Kidney (tissue), 14 donors: ENCODE data around the gene MYH9. TPM values are rescaled to one million over a fixed set of nuclear protein-coding genes. Genes with fewer than 3 reads are reported as not detected.

ENCODE experiments used
- DNase-seq, 5 donors: peaks; one replicate each; pipeline ENCODE4 v3.0.0-alpha.2; 2013 to 2020
- FAIRE-seq: peaks from 2 replicates; lab custom pipeline; 2012; peaks lifted over from hg19 to GRCh38; lab: Jason Lieb, UNC
- H3K27ac ChIP-seq, 2 donors: one replicate each; pipeline ENCODE4 v1.7.0; 2013; ENCODE audit warnings: low read depth in 2 of 2, low read length in 2 of 2, inconsistent platforms in 1 of 2
- H3K27me3 ChIP-seq: one replicate; pipeline ENCODE4 v1.7.1; 2013; ENCODE audit warnings: low read length, inconsistent platforms; ENCODE audit not compliant: control insufficient read depth, insufficient read depth
- H3K36me3 ChIP-seq, 3 donors: one replicate each; pipeline versions ENCODE4 v1.7.0 to v1.7.1; 2013; ENCODE audit warnings: low read length in 3 of 3, control low read depth in 1 of 3, inconsistent platforms in 1 of 3; ENCODE audit not compliant: insufficient read depth in 3 of 3, control insufficient read depth in 2 of 3
- H3K4me1 ChIP-seq, 3 donors: one replicate each; pipeline versions ENCODE4 v1.7.0 to v1.7.1; 2013; ENCODE audit warnings: low read length in 3 of 3, inconsistent platforms in 1 of 3, low read depth in 1 of 3; ENCODE audit not compliant: control insufficient read depth in 2 of 3, insufficient read depth in 2 of 3
- H3K4me3 ChIP-seq, 3 donors: one replicate each; pipeline versions ENCODE4 v1.7.0 to v1.8.1; 2013; ENCODE audit warnings: low read length in 3 of 3, control low read depth in 1 of 3, inconsistent platforms in 1 of 3
- H3K9ac ChIP-seq, 3 donors: one replicate each; pipeline versions ENCODE4 v1.7.0 to v1.7.1; 2013; ENCODE audit warnings: low read length in 3 of 3, control low read depth in 1 of 3, inconsistent platforms in 1 of 3
- H3K9me3 ChIP-seq, 3 donors: one replicate each; pipeline versions ENCODE4 v1.7.0 to v1.7.1; 2013; ENCODE audit warnings: low read length in 3 of 3, control low read depth in 1 of 3, inconsistent platforms in 1 of 3; ENCODE audit not compliant: control insufficient read depth in 2 of 3, insufficient read depth in 1 of 3
- CTCF ChIP-seq: IDR thresholded peaks from 3 replicates; pipeline ENCODE4 v1.5.1; 2012; ENCODE audit warnings: mild to moderate bottlenecking, moderate library complexity, borderline replicate concordance; ENCODE audit not compliant: insufficient read depth; ENCODE audit errors: extremely low read depth
- intact Hi-C: fragments of 100-400 bp; cut with DNase I; formaldehyde crosslinking; loops from one replicate; pipeline ENCODE4 v1.11.1; 2022
- polyA plus RNA-seq: library from polyadenylated mRNA; stranded (reverse); fragments of 350-450 nt; fragmentation: Illumina TruSeq; extraction: RNeasy Lipid Tissue Mini Kit (QIAGEN cat#74804); gene quantifications from one replicate; pipeline ENCODE4 v1.2.3, GENCODE V29; 2014; ENCODE audit warnings: low read depth, low replicate concordance; ENCODE audit not compliant: insufficient read depth
- total RNA-seq: library from RNA; stranded (reverse); fragmentation: NEBNext Ultra II Directional; extraction: Animal tissue kit (Norgen Biotek cat#: 25700); gene quantifications from one replicate; pipeline ENCODE4 v1.2.1, GENCODE V29; 2021
- donor health status: control.
- donor health status: control.
- donor health status: control.
- donor health status: control.
- donor health status: control.
- donor health status: DM: yes; HTN: yes; CAD: no.
- donor health status: Normal renal cell carcinoma (clear cell type).

MYH9 gene
- total and polyA plus RNA-seq, 2 donors from 2014 or later: 85.2 to 655 TPM

DNA sequence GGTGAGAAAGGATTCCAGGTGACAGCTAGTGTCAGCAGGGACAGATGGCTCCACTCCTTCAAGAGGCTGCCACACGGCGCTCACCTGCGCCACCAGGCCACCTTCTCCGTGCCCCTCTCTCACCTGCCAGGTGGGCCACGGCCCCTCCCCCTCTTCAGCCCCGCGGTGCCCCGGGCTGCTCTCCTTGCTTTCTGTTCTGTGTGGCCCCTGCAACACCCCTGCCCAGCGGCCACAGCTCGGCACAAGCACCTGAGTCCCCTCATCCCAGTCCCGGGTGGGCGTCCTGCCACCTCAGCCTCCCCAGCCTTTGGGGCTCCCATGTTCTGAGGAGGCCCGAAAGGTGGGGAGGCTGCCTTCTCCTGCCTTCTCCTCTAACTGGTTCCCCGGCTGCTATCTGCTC is 88.5 kb downstream of the MYH9 start:
- Histone ChIP-seq H3K27me3 (no peaks in the 10 kb centered on the region), H3K9ac (no peak overlapping the region), H3K9me3 (no peaks in the 10 kb centered on the region), H3K4me3 (no peak overlapping the region), H3K4me1 (no peaks in the 10 kb centered on the region), H3K27ac (no peak overlapping the region), H3K36me3 (peaks cover 17 to 97% (median 85%) of the 10 kb centered on the region in 3 donors)
- no peak for FAIRE-seq
- no peak for TF ChIP-seq CTCF
- intact Hi-C loops: no loop called here
- DNase-seq: no peak

GRCh38 chr22:36298601-36299000 is 89.2 kb downstream of the MYH9 start:
- intact Hi-C loops: no loop called here
- Histone ChIP-seq H3K9ac (no peak overlapping the region), H3K27ac (no peak overlapping the region), H3K27me3 (no peaks in the 10 kb centered on the region), H3K36me3 (peaks cover 17 to 98% (median 86%) of the 10 kb centered on the region in 3 donors), H3K4me3 (no peak overlapping the region), H3K4me1 (no peaks in the 10 kb centered on the region), H3K9me3 (no peaks in the 10 kb centered on the region)
- DNase-seq: no peak
- FAIRE-seq: no peak
- TF ChIP-seq CTCF: no peak

DNA sequence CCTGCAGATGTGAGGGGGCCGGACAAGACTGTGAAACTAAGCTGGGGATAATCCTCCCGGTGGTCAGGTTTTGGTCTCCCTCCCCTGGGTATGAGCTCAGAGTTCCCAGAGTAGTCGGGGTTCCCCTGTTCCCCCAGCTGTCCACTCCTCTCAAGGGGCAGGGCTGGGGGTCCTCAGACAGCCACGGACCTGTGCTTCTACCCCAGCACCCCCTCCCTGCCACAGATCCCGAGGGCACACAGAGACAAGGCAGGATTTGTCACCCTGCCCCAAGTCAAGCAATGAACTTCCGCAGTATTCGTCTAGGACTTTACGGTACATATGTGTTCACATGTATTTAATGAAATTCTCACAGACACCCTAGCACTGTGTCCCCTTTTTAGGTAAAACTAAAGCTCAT is 89.6 kb downstream of the MYH9 start:
- FAIRE-seq (no peak), DNase-seq (peak in 1 of 5 donors; percentile 20)
- H3K9ac ChIP-seq: no peak overlapping the region
- H3K36me3 ChIP-seq: peaks cover 17 to 99% (median 90%) of the 10 kb centered on the region in 3 donors
- H3K27ac ChIP-seq: no peak overlapping the region
- no peaks in the 10 kb centered on the region for H3K27me3 ChIP-seq
- no peak for TF ChIP-seq CTCF
- intact Hi-C loops: no loop called here
- H3K4me1 ChIP-seq: no peaks in the 10 kb centered on the region
- no peaks in the 10 kb centered on the region for H3K9me3 ChIP-seq
- H3K4me3 ChIP-seq: no peak overlapping the region

- Histone ChIP-seq H3K36me3 (peaks cover 15 to 99% (median 90%) of the 10 kb centered on the region in 3 donors), H3K9ac (no peak overlapping the region), H3K4me1 (no peaks in the 10 kb centered on the region), H3K27ac (no peak overlapping the region), H3K27me3 (no peaks in the 10 kb centered on the region), H3K4me3 (no peak overlapping the region), H3K9me3 (no peaks in the 10 kb centered on the region)
- FAIRE-seq (no peak), DNase-seq (peak in 1 of 5 donors; percentile 51)
- no peak for TF ChIP-seq CTCF
- intact Hi-C loops: no loop called here
Observed at GRCh38 chr22:36297568-36297967, 90.2 kb downstream of the MYH9 start.
